ENCODE data around the gene HSD11B1.

GRCh38 chr1:209774592-209774991 is 69.9 kb downstream of the HSD11B1 start:
- no peak for TF ChIP-seq CTCF (IDR thresholded peaks at IDR 0.05; ENCODE audit: low read length)
- TF ChIP-seq EZH2 (IDR thresholded peaks at IDR 0.05; ENCODE audit: borderline replicate concordance, low read length) = no peak
